Thoracic aorta (tissue), 2 donors: ENCODE results near the gene CEP104. TPM values are rescaled to one million over a fixed set of nuclear protein-coding genes. Genes with fewer than 3 reads are reported as not detected.

Experiments used
- ATAC-seq: fragments of 150-250 bp; one replicate; pipeline ENCODE4 v1.8.0; 2017; ENCODE audit warnings: low read depth; ENCODE audit not compliant: insufficient number of reproducible peaks, low FRiP score
- DNase-seq: peaks from one replicate; pipeline ENCODE4 v3.0.0-alpha.2; 2020; ENCODE audit warnings: low spot score
- H3K27ac ChIP-seq, 2 donors: fragments of 200-600 bp; sonication (generic); 1 replicate in 1 of 2; 2 replicates in 1 of 2; pipeline ENCODE4 v1.5.1; 2016; ENCODE audit warnings: mild to moderate bottlenecking in 2 of 2, moderate library complexity in 2 of 2
- H3K27me3 ChIP-seq: fragments of 200-600 bp; sonication (generic); replicated peaks from 2 replicates; pipeline ENCODE4 v1.6.0; 2016; ENCODE audit warnings: mild to moderate bottlenecking; ENCODE audit not compliant: insufficient read depth
- H3K36me3 ChIP-seq: fragments of 200-600 bp; sonication (generic); one replicate; pipeline ENCODE4 v1.5.1; 2016
- H3K4me1 ChIP-seq, 2 donors: fragments of 200-600 bp; sonication (generic); 1 replicate in 1 of 2; 2 replicates in 1 of 2; pipeline versions ENCODE4 v1.5.1 to v1.6.0; 2016; ENCODE audit warnings: low read depth in 2 of 2, mild to moderate bottlenecking in 1 of 2; ENCODE audit not compliant: control insufficient read depth in 1 of 2
- H3K4me3 ChIP-seq: fragments of 200-600 bp; sonication (generic); 2 replicates; pipeline ENCODE4 v1.5.1; 2016; ENCODE audit warnings: mild to moderate bottlenecking
- H3K9me3 ChIP-seq: fragments of 200-600 bp; sonication (generic); 2 replicates; pipeline ENCODE4 v1.5.1; 2016
- CTCF ChIP-seq: fragments of 200-600 bp; sonication (generic); IDR thresholded peaks from one replicate; pipeline ENCODE4 v1.5.1; 2019; ENCODE audit warnings: antibody characterized with exemption
- total RNA-seq, 2 donors: library from RNA; depleted of rRNA; stranded (reverse); fragments of >200 nt; gene quantifications; one replicate each; pipeline versions ENCODE4 v1.1.0 to v1.2.3, GENCODE V29; 2016

CEP104 gene
- total RNA-seq, 2 donors from 2014 or later = 27.3 to 59.2 TPM

- Histone ChIP-seq H3K36me3 (peaks cover 35% of the 10 kb centered on the region), H3K27ac (no peak overlapping the region), H3K4me3 (no peak overlapping the region), H3K9me3 (peaks cover 6% of the 10 kb centered on the region), H3K27me3 (no peaks in the 10 kb centered on the region), H3K4me1 (no peaks in the 10 kb centered on the region)
- DNase-seq = no peak
- TF ChIP-seq CTCF = no peak
- ATAC-seq = no peak
Measured at GRCh38 chr1:3881193-3881480, 24.1 kb upstream of the CEP104 start.

GRCh38 chr1:3880429-3881192, 23.6 kb upstream of the CEP104 start:
- DNase-seq (no peak), ATAC-seq (no peak)
- H3K9me3 ChIP-seq = peaks cover 6% of the 10 kb centered on the region
- peaks cover 37% of the 10 kb centered on the region for H3K36me3 ChIP-seq
- no peak for TF ChIP-seq CTCF
- H3K27me3 ChIP-seq = no peaks in the 10 kb centered on the region
- no peaks in the 10 kb centered on the region for H3K4me1 ChIP-seq
- no peak overlapping the region for H3K4me3 ChIP-seq
- H3K27ac ChIP-seq = no peak overlapping the region

GRCh38 chr1:3879787-3880428, 22.9 kb upstream of the CEP104 start:
- no peak overlapping the region for H3K4me3 ChIP-seq
- H3K36me3 ChIP-seq = peaks cover 43% of the 10 kb centered on the region
- no peak for DNase-seq
- ATAC-seq = no peak
- H3K4me1 ChIP-seq = no peaks in the 10 kb centered on the region
- no peak overlapping the region for H3K27ac ChIP-seq
- no peak for TF ChIP-seq CTCF
- H3K9me3 ChIP-seq = peaks cover 6% of the 10 kb centered on the region
- H3K27me3 ChIP-seq = no peaks in the 10 kb centered on the region

GRCh38 chr1:3879099-3879498, 22.1 kb upstream of the CEP104 start:
- DNase-seq = no peak
- peaks cover 44% of the 10 kb centered on the region for H3K36me3 ChIP-seq
- TF ChIP-seq CTCF = no peak

GRCh38 chr1:3876716-3877115, 19.7 kb upstream of the CEP104 start:
- Histone ChIP-seq H3K4me3 (no peak overlapping the region), H3K4me1 (no peaks in the 10 kb centered on the region), H3K27ac (no peak overlapping the region), H3K9me3 (peaks cover 6% of the 10 kb centered on the region), H3K36me3 (peaks cover 53% of the 10 kb centered on the region), H3K27me3 (no peaks in the 10 kb centered on the region)
- DNase-seq (no peak), ATAC-seq (no peak)
- no peak for TF ChIP-seq CTCF

More at GRCh38 chr1:3879099-3879498, 22.1 kb upstream of the CEP104 start:
- Histone ChIP-seq H3K4me3 (no peak overlapping the region), H3K27me3 (no peaks in the 10 kb centered on the region), H3K9me3 (peaks cover 6% of the 10 kb centered on the region), H3K4me1 (no peaks in the 10 kb centered on the region), H3K27ac (no peak overlapping the region)
- ATAC-seq = no peak
